Panc1 (cell line): ENCODE measurements around the gene ACSL1.

Experiments used
- POLR2AphosphoS5 ChIP-seq: IDR thresholded peaks from 2 replicates; pipeline ENCODE4 v1.6.1; 2012; ENCODE audit warnings: mild to moderate bottlenecking, low read depth, low read length, moderate library complexity
- SIN3A ChIP-seq: IDR thresholded peaks from 2 replicates; pipeline ENCODE4 v1.6.1; 2012; ENCODE audit warnings: low read depth, mild to moderate bottlenecking, low read length, moderate library complexity, borderline replicate concordance; ENCODE audit not compliant: insufficient read depth
- TCF7L2 ChIP-seq: IDR thresholded peaks from 2 replicates; pipeline ENCODE4 v1.6.1; 2011; ENCODE audit warnings: mild to moderate bottlenecking, low read depth, low read length, inconsistent platforms
- TF ChIP-seq, protein P1 (sequence below): fragments of 450-650 bp; IDR thresholded peaks from 2 replicates; pipeline ENCODE4 v1.5.1; 2017; ENCODE audit warnings: mild to moderate bottlenecking
- TF ChIP-seq, protein P2 (sequence below), 2 experiments: IDR thresholded peaks; 2 replicates each; pipeline ENCODE4 v1.6.1; 2011 to 2012; ENCODE audit warnings: low read depth in 2 of 2, control low read depth in 1 of 2, low read length in 1 of 2, mild to moderate bottlenecking in 1 of 2, moderate library complexity in 1 of 2; ENCODE audit not compliant: insufficient read depth in 1 of 2

DNA sequence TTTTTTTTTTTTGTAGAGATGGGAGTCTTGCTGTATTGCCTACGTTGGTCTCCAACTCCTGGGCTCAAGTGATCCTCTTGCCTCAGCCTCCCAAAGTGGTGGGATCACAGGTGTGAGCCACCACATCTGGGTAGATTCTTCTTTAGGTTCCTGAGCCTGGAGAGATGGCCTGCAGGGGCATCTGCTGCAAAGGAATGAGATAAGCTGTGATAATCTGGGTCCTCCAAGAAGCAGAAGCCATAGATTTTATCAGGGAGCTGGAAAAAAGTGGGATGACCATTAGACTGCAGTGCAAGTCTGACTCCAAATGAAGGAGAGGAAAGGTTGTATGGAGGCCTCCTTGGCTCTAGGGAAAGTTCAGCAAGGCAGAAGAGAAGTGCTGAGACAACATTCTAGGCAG lies 19.0 kb upstream of the ACSL1 start:
- TF ChIP-seq, protein P1, sequence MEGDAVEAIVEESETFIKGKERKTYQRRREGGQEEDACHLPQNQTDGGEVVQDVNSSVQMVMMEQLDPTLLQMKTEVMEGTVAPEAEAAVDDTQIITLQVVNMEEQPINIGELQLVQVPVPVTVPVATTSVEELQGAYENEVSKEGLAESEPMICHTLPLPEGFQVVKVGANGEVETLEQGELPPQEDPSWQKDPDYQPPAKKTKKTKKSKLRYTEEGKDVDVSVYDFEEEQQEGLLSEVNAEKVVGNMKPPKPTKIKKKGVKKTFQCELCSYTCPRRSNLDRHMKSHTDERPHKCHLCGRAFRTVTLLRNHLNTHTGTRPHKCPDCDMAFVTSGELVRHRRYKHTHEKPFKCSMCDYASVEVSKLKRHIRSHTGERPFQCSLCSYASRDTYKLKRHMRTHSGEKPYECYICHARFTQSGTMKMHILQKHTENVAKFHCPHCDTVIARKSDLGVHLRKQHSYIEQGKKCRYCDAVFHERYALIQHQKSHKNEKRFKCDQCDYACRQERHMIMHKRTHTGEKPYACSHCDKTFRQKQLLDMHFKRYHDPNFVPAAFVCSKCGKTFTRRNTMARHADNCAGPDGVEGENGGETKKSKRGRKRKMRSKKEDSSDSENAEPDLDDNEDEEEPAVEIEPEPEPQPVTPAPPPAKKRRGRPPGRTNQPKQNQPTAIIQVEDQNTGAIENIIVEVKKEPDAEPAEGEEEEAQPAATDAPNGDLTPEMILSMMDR = no peak
- no peak for TF ChIP-seq POLR2AphosphoS5
- TF ChIP-seq, protein P2, sequence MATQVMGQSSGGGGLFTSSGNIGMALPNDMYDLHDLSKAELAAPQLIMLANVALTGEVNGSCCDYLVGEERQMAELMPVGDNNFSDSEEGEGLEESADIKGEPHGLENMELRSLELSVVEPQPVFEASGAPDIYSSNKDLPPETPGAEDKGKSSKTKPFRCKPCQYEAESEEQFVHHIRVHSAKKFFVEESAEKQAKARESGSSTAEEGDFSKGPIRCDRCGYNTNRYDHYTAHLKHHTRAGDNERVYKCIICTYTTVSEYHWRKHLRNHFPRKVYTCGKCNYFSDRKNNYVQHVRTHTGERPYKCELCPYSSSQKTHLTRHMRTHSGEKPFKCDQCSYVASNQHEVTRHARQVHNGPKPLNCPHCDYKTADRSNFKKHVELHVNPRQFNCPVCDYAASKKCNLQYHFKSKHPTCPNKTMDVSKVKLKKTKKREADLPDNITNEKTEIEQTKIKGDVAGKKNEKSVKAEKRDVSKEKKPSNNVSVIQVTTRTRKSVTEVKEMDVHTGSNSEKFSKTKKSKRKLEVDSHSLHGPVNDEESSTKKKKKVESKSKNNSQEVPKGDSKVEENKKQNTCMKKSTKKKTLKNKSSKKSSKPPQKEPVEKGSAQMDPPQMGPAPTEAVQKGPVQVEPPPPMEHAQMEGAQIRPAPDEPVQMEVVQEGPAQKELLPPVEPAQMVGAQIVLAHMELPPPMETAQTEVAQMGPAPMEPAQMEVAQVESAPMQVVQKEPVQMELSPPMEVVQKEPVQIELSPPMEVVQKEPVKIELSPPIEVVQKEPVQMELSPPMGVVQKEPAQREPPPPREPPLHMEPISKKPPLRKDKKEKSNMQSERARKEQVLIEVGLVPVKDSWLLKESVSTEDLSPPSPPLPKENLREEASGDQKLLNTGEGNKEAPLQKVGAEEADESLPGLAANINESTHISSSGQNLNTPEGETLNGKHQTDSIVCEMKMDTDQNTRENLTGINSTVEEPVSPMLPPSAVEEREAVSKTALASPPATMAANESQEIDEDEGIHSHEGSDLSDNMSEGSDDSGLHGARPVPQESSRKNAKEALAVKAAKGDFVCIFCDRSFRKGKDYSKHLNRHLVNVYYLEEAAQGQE (IDR thresholded peaks at IDR 0.05; ENCODE audit: insufficient read depth in 1 of 2, low read depth in 2 of 2, low read length in 1 of 2) = no peak
- no peak for TF ChIP-seq TCF7L2
- TF ChIP-seq SIN3A = no peak
